ENCODE results near the gene STIP1.

DNA sequence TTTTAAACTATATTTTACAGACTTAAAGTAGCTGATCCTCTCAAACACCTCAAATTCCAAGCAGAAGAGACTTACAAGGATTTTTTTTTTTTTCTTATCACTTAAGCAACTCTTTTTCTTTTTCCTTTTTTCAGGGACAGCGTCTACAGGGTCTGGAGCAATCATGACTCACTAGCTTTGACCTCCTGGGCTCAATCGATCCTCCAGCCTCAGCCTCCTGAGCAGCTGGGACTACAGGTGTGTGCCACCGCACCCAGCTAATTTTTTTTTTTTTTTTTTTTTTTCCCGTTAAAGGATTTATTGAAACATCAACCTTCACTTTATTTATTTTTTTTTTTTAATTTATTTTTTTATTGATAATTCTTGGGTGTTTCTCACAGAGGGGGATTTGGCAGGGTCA, 15.6 kb upstream of the STIP1 start:
- TF ChIP-seq, protein P1, sequence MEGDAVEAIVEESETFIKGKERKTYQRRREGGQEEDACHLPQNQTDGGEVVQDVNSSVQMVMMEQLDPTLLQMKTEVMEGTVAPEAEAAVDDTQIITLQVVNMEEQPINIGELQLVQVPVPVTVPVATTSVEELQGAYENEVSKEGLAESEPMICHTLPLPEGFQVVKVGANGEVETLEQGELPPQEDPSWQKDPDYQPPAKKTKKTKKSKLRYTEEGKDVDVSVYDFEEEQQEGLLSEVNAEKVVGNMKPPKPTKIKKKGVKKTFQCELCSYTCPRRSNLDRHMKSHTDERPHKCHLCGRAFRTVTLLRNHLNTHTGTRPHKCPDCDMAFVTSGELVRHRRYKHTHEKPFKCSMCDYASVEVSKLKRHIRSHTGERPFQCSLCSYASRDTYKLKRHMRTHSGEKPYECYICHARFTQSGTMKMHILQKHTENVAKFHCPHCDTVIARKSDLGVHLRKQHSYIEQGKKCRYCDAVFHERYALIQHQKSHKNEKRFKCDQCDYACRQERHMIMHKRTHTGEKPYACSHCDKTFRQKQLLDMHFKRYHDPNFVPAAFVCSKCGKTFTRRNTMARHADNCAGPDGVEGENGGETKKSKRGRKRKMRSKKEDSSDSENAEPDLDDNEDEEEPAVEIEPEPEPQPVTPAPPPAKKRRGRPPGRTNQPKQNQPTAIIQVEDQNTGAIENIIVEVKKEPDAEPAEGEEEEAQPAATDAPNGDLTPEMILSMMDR (IDR thresholded peaks at IDR 0.05) = no peak
- TF ChIP-seq POLR2A (IDR thresholded peaks at IDR 0.05) = no peak

Data from tibial nerve (tissue), 3 donors.